HepG2 (cell line): ENCODE results near the gene LZTR1. TPM values are rescaled to one million over a fixed set of nuclear protein-coding genes. Genes with fewer than 3 reads are reported as not detected.

Experiments used
- ARID4A ChIP-seq: sonication (generic); formaldehyde crosslinking; IDR thresholded peaks from 2 replicates; pipeline ENCODE4 v1.5.0; 2020; ENCODE audit warnings: mild to moderate bottlenecking, missing genetic modification reagents, borderline replicate concordance
- ATM ChIP-seq: fragments of 450-650 bp; IDR thresholded peaks from 2 replicates; pipeline ENCODE4 v1.7.1; 2017; ENCODE audit warnings: mild to moderate bottlenecking, borderline replicate concordance
- DRAP1 ChIP-seq: IDR thresholded peaks from 2 replicates; pipeline ENCODE4 v1.6.1; 2016; ENCODE audit warnings: missing genetic modification reagents, missing compliant biosample characterization
- E2F1 ChIP-seq: sonication (generic); formaldehyde crosslinking; IDR thresholded peaks from 2 replicates; pipeline ENCODE4 v1.5.0; 2020; ENCODE audit warnings: missing genetic modification reagents
- FOXM1 ChIP-seq: sonication (generic); formaldehyde crosslinking; IDR thresholded peaks from 2 replicates; pipeline ENCODE4 v1.5.0; 2020; ENCODE audit warnings: missing genetic modification reagents
- HOXA7 ChIP-seq: sonication (generic); formaldehyde crosslinking; IDR thresholded peaks from 2 replicates; pipeline ENCODE4 v1.8.1; 2022; ENCODE audit warnings: mild to moderate bottlenecking, missing genetic modification reagents, moderate library complexity
- MATR3 ChIP-seq: sonication (generic); formaldehyde crosslinking; IDR thresholded peaks from 2 replicates; pipeline ENCODE4 v1.4.0; 2020; ENCODE audit warnings: missing genetic modification reagents
- MED1 ChIP-seq: sonication (generic); formaldehyde crosslinking; IDR thresholded peaks from 2 replicates; pipeline ENCODE4 v1.4.0; 2020; ENCODE audit warnings: missing genetic modification reagents
- MED8 ChIP-seq: sonication (generic); formaldehyde crosslinking; IDR thresholded peaks from 2 replicates; pipeline ENCODE4 v1.8.1; 2023; ENCODE audit warnings: mild to moderate bottlenecking, missing genetic modification reagents; ENCODE audit not compliant: insufficient replicate concordance
- MYPOP ChIP-seq: sonication (generic); formaldehyde crosslinking; IDR thresholded peaks from 2 replicates; pipeline ENCODE4 v1.8.1; 2023; ENCODE audit warnings: mild to moderate bottlenecking, moderate library complexity, missing genetic modification reagents
- NFE2 ChIP-seq: sonication (generic); formaldehyde crosslinking; IDR thresholded peaks from 2 replicates; pipeline ENCODE4 v1.4.0; 2020; ENCODE audit warnings: missing genetic modification reagents
- RCOR2 ChIP-seq: IDR thresholded peaks from 2 replicates; pipeline ENCODE4 v1.6.1; 2016; ENCODE audit warnings: missing biosample characterization, missing genetic modification reagents
- REPIN1 ChIP-seq: sonication (generic); formaldehyde crosslinking; IDR thresholded peaks from 2 replicates; pipeline ENCODE4 v1.8.0; 2022; ENCODE audit warnings: missing genetic modification reagents, low read depth, mild to moderate bottlenecking, borderline replicate concordance
- RFX3 ChIP-seq: IDR thresholded peaks from 2 replicates; pipeline ENCODE4 v1.6.1; 2016; ENCODE audit warnings: missing biosample characterization, missing genetic modification reagents
- STAG1 ChIP-seq: sonication (generic); formaldehyde crosslinking; IDR thresholded peaks from 2 replicates; pipeline ENCODE4 v1.4.0; 2020; ENCODE audit warnings: missing genetic modification reagents
- ZNF121 ChIP-seq: sonication (generic); formaldehyde crosslinking; IDR thresholded peaks from 2 replicates; pipeline ENCODE4 v1.5.0; 2020; ENCODE audit warnings: mild to moderate bottlenecking, missing genetic modification reagents
- ZNF207 ChIP-seq: fragments of 450-650 bp; IDR thresholded peaks from 2 replicates; pipeline ENCODE4 v1.6.1; 2016; ENCODE audit warnings: antibody characterized with exemption, borderline replicate concordance
- ZNF234 ChIP-seq: sonication (generic); formaldehyde crosslinking; conservative IDR thresholded peaks from 2 replicates; pipeline ENCODE4 v1.5.1; 2020; ENCODE audit warnings: mild to moderate bottlenecking, missing genetic modification reagents
- ZNF577 ChIP-seq: sonication (generic); formaldehyde crosslinking; IDR thresholded peaks from 2 replicates; pipeline ENCODE4 v1.4.0; 2020; ENCODE audit warnings: mild to moderate bottlenecking, low read depth, missing genetic modification reagents, borderline replicate concordance
- ZNF615 ChIP-seq: sonication (generic); formaldehyde crosslinking; IDR thresholded peaks from 2 replicates; pipeline ENCODE4 v1.5.0; 2020; ENCODE audit warnings: mild to moderate bottlenecking, missing genetic modification reagents, borderline replicate concordance
- ZNF703 ChIP-seq: sonication (generic); formaldehyde crosslinking; IDR thresholded peaks from 2 replicates; pipeline ENCODE4 v1.5.1; 2020; ENCODE audit warnings: missing genetic modification reagents, mild to moderate bottlenecking, moderate library complexity, borderline replicate concordance
- ZNF737 ChIP-seq: sonication (generic); formaldehyde crosslinking; IDR thresholded peaks from 2 replicates; pipeline ENCODE4 v1.5.0; 2020; ENCODE audit warnings: missing genetic modification reagents, mild to moderate bottlenecking, borderline replicate concordance
- ZNF747 ChIP-seq: sonication (generic); formaldehyde crosslinking; IDR thresholded peaks from 2 replicates; pipeline ENCODE4 v1.8.1; 2023; ENCODE audit warnings: missing genetic modification reagents, mild to moderate bottlenecking, borderline replicate concordance
- polyA plus RNA-seq, 8 experiments: library from polyadenylated mRNA; depleted of rRNA in 3 of 8; stranded (reverse) in 7 of 8; unstranded in 1 of 8; fragments of >200 nt; fragmentation: Illumina TruSeq in 4 of 8; extraction: Trizol in 4 of 8; gene quantifications; 2 replicates each; pipeline versions ENCODE4 v1.2.1 to v1.2.3, GENCODE V29; 2011 to 2016; ENCODE audit warnings: low read depth in 4 of 8, missing spikeins in 1 of 8, mixed read lengths in 1 of 8; ENCODE audit not compliant: insufficient read depth in 1 of 8
- total RNA-seq, 5 experiments: library from RNA; depleted of rRNA; stranded (reverse); fragments of >200 nt; fragmentation: Illumina TruSeq; extraction: Trizol; gene quantifications; 2 replicates each; pipeline ENCODE4 v1.2.3, GENCODE V29; 2016; ENCODE audit warnings: low read depth in 1 of 5

LZTR1 gene
- total and polyA plus RNA-seq, 2 of the 13 experiments (the other 11 are each of a cell fraction or from before 2014, with no cell fraction given), result 21.8 to 22.4 TPM

GRCh38 chr22:20949698-20950183 is 32.4 kb upstream of the LZTR1 start (continued):
- TF ChIP-seq ARID4A (CRISPR knock-in tag) (peak; percentile 58; the same call in 1 of the 2 replicates), RCOR2 (CRISPR knock-in tag) (no peak; the same call in 1 of the 2 replicates), NFE2 (no peak), DRAP1 (CRISPR knock-in tag) (peak; percentile 71), ZNF577 (no peak), ZNF207 (no peak), ATM (no peak), ZNF747 (no peak), RFX3 (CRISPR knock-in tag) (no peak), REPIN1 (CRISPR knock-in tag) (peak; percentile 19; the same call in 1 of the 2 replicates), MYPOP (CRISPR knock-in tag) (0 out of 2 replicates have a peak, but pooled peaks have one; percentile 53), ZNF737 (no peak), ZNF615 (CRISPR knock-in tag) (no peak), FOXM1 (CRISPR knock-in tag) (no peak), ZNF703 (CRISPR knock-in tag) (no peak), MATR3 (CRISPR knock-in tag) (no peak), ZNF121 (CRISPR knock-in tag) (no peak), MED1 (CRISPR knock-in tag) (peak; percentile 92), HOXA7 (CRISPR knock-in tag) (no peak), MED8 (CRISPR knock-in tag) (no peak), ZNF234 (CRISPR knock-in tag) (no peak), E2F1 (CRISPR knock-in tag) (no peak), STAG1 (CRISPR knock-in tag) (no peak)
